Naive thymus-derived CD8-positive, alpha-beta T cell (primary cell): ENCODE results near the gene DMTF1. TPM values are rescaled to one million over a fixed set of nuclear protein-coding genes. Genes with fewer than 3 reads are reported as not detected.
"Not testable (repeated sequence)": the region's sequence is repeated elsewhere in the genome, so short reads cannot be mapped to it uniquely, and the experiment has no call there.

ENCODE experiments used
- ATAC-seq, 2 donors: fragments of 150-1000 bp; cut with Tn5 transposase in 1 of 2; sonication (Bioruptor Pico), chemical (Tn5 transposase) in 1 of 2; 1 replicate in 1 of 2; 2 replicates in 1 of 2; pipeline ENCODE4 v1.10.0; 2021; ENCODE audit warnings: mild to moderate bottlenecking in 2 of 2, moderate library complexity in 2 of 2
- POLR2A ChIA-PET: fragments of 350-600 bp; sonication (Branson Sonifier 250); formaldehyde crosslinking; loops from one replicate; lab custom pipeline; 2021; ENCODE audit warnings: antibody characterized with exemption; lab: Charles Lee
- DNase-seq, 10 donors: peaks; one replicate each; pipeline versions ENCODE4 v3.0.0 to v3.0.0-alpha.2; 2020 to 2022
- H3K27ac Mint-ChIP-seq, 10 donors: one replicate each; pipeline ENCODE4 v1.8.0; 2020 to 2022; ENCODE audit warnings: mild to moderate bottlenecking in 10 of 10, mixed read lengths in 10 of 10, moderate library complexity in 4 of 10, inconsistent platforms in 1 of 10
- H3K27me3 Mint-ChIP-seq, 5 donors: one replicate each; pipeline ENCODE4 v1.8.0; 2021 to 2022; ENCODE audit warnings: mixed read lengths in 5 of 5
- H3K36me3 Mint-ChIP-seq, 3 donors: one replicate each; pipeline ENCODE4 v1.8.0; 2020 to 2022; ENCODE audit warnings: mixed read lengths in 3 of 3, mild to moderate bottlenecking in 2 of 3, inconsistent platforms in 1 of 3
- H3K4me1 Mint-ChIP-seq, 4 donors: one replicate each; pipeline ENCODE4 v1.8.0; 2021 to 2022; ENCODE audit warnings: mixed read lengths in 4 of 4
- H3K4me3 Mint-ChIP-seq, 10 donors: one replicate each; pipeline ENCODE4 v1.8.0; 2020 to 2022; ENCODE audit warnings: mild to moderate bottlenecking in 10 of 10, mixed read lengths in 10 of 10, moderate library complexity in 6 of 10, inconsistent platforms in 1 of 10
- H3K9me3 Mint-ChIP-seq, 9 donors: one replicate each; pipeline ENCODE4 v1.8.0; 2020 to 2022; ENCODE audit warnings: mixed read lengths in 9 of 9, mild to moderate bottlenecking in 3 of 9, inconsistent platforms in 1 of 9, moderate library complexity in 1 of 9
- polyA plus RNA-seq, 3 donors: library from polyadenylated mRNA; unstranded; fragments of 300-500 nt; fragmentation: Illumina TruSeq; gene quantifications; one replicate each; pipeline ENCODE4 v1.2.3, GENCODE V29; 2021
- total RNA-seq, 8 experiments: library from RNA in 2 of 8; stranded (reverse) in 2 of 8; gene quantifications; one replicate each; pipeline ENCODE4 v1.2.3 and lab custom pipeline; 2021 to 2026

The DMTF1 gene
- total and polyA plus RNA-seq, 5 experiments from 2014 or later = 22.2 to 181 (median 33.5) TPM

- POLR2A ChIA-PET = interaction anchor here (0.8 to 2.5 kb wide), 4 partner anchors 9 to 34 kb away, joined by 3 to 13 read pairs (median 8); partner anchors contain the start of gene TMEM243
- Mint-ChIP-seq H3K4me3 (peak overlapping the region in 4 of 10 donors; percentile 33 to 50 (median 45)), H3K27ac (peak overlapping the region in 7 of 10 donors; percentile 47 to 82 (median 61)), H3K4me1 (peaks cover 33 to 86% (median 67%) of the 10 kb centered on the region in 4 donors), H3K9me3 (peaks cover 0 to 34% (median 17%) of the 10 kb centered on the region in 9 donors), H3K27me3 (no peaks in the 10 kb centered on the region), H3K36me3 (peaks cover 22 to 60% (median 57%) of the 10 kb centered on the region in 3 donors)
- ATAC-seq (no peak), DNase-seq (no peak)
Measured at GRCh38 chr7:87202705-87203104, 50.5 kb downstream of the DMTF1 start.

GRCh38 chr7:87203929-87204328 is 51.7 kb downstream of the DMTF1 start:
- peaks cover 40 to 88% (median 76%) of the 10 kb centered on the region in 4 donors for H3K4me1 Mint-ChIP-seq
- peaks cover 22 to 58% (median 55%) of the 10 kb centered on the region in 3 donors for H3K36me3 Mint-ChIP-seq
- H3K4me3 Mint-ChIP-seq = peak overlapping the region in 3 of 10 donors; percentile 9 to 70 (median 30)
- peaks cover 0 to 37% (median 17%) of the 10 kb centered on the region in 9 donors for H3K9me3 Mint-ChIP-seq
- POLR2A ChIA-PET = interaction anchor here (1.4 to 2.5 kb wide), 4 partner anchors 8 to 16 kb away, joined by 4 to 13 read pairs (median 6); partner anchors contain the start of gene TMEM243
- H3K27ac Mint-ChIP-seq = peak overlapping the region in 8 of 10 donors; percentile 3 to 61 (median 37)
- not testable (repeated sequence) for DNase-seq, ATAC-seq, H3K27me3 Mint-ChIP-seq

- POLR2A ChIA-PET = interaction anchor here (1.6 to 2.5 kb wide), 2 partner anchors 7 to 10 kb away, joined by 4 to 13 read pairs; no protein-coding TSS in a partner anchor
- peaks cover 0 to 37% (median 17%) of the 10 kb centered on the region in 9 donors for H3K9me3 Mint-ChIP-seq
- H3K27ac Mint-ChIP-seq = peak overlapping the region in 5 of 10 donors; percentile 18 to 81 (median 69)
- no peaks in the 10 kb centered on the region for H3K27me3 Mint-ChIP-seq
- H3K36me3 Mint-ChIP-seq = peaks cover 22 to 55% (median 49%) of the 10 kb centered on the region in 3 donors
- DNase-seq = no peak
- peak overlapping the region in 2 of 10 donors; percentile 25 to 30 for H3K4me3 Mint-ChIP-seq
- peaks cover 39 to 86% (median 75%) of the 10 kb centered on the region in 4 donors for H3K4me1 Mint-ChIP-seq
- ATAC-seq = no peak
Measured at GRCh38 chr7:87204933-87205332, 52.7 kb downstream of the DMTF1 start.

- H3K36me3 Mint-ChIP-seq = peaks cover 22 to 58% (median 48%) of the 10 kb centered on the region in 3 donors
- H3K27me3 Mint-ChIP-seq, DNase-seq, POLR2A ChIA-PET, ATAC-seq: not testable (repeated sequence)
- H3K4me1 Mint-ChIP-seq = peaks cover 42 to 86% (median 75%) of the 10 kb centered on the region in 4 donors
- H3K27ac Mint-ChIP-seq = peak overlapping the region in 8 of 10 donors; percentile 8 to 81 (median 50)
- H3K4me3 Mint-ChIP-seq = peak overlapping the region in 3 of 10 donors; percentile 11 to 33 (median 25)
- peaks cover 0 to 37% (median 17%) of the 10 kb centered on the region in 9 donors for H3K9me3 Mint-ChIP-seq
Measured at GRCh38 chr7:87205701-87206100, 53.4 kb downstream of the DMTF1 start.

GRCh38 chr7:87206361-87206760 is 54.1 kb downstream of the DMTF1 start:
- peak overlapping the region in 7 of 10 donors; percentile 4 to 82 (median 45) for H3K27ac Mint-ChIP-seq
- POLR2A ChIA-PET = interaction anchor here (1.0 kb wide), 1 partner anchor 13 kb away, joined by 3 read pairs; the partner anchor contains the start of gene TMEM243
- peaks cover 22 to 57% (median 47%) of the 10 kb centered on the region in 3 donors for H3K36me3 Mint-ChIP-seq
- no peak for ATAC-seq
- H3K4me3 Mint-ChIP-seq = peak overlapping the region in 3 of 10 donors; percentile 7 to 33 (median 15)
- peaks cover 40 to 86% (median 75%) of the 10 kb centered on the region in 4 donors for H3K4me1 Mint-ChIP-seq
- no peak for DNase-seq
- H3K9me3 Mint-ChIP-seq = peaks cover 0 to 37% (median 17%) of the 10 kb centered on the region in 9 donors
- H3K27me3 Mint-ChIP-seq = no peaks in the 10 kb centered on the region

GRCh38 chr7:87209295-87209924 is 57.2 kb downstream of the DMTF1 start:
- H3K27me3 Mint-ChIP-seq = no peaks in the 10 kb centered on the region
- H3K9me3 Mint-ChIP-seq = peaks cover 0 to 29% (median 12%) of the 10 kb centered on the region in 9 donors
- peaks cover 14 to 38% (median 32%) of the 10 kb centered on the region in 3 donors for H3K36me3 Mint-ChIP-seq
- POLR2A ChIA-PET = interaction anchor here (1.8 kb wide), 1 partner anchor 10 kb away, joined by 10 read pairs; the partner anchor contains the start of gene TMEM243
- peak overlapping the region; percentile 74 to 97 (median 89) for H3K27ac Mint-ChIP-seq
- H3K4me1 Mint-ChIP-seq = peaks cover 47 to 86% (median 79%) of the 10 kb centered on the region in 4 donors
- peak overlapping the region; percentile 23 to 95 (median 58) for H3K4me3 Mint-ChIP-seq
- DNase-seq (no peak), ATAC-seq (no peak)

GRCh38 chr7:87210506-87210905 is 58.3 kb downstream of the DMTF1 start:
- peaks cover 10 to 38% (median 23%) of the 10 kb centered on the region in 3 donors for H3K36me3 Mint-ChIP-seq
- no peak for DNase-seq

GRCh38 chr7:87212498-87212897 is 60.2 kb downstream of the DMTF1 start:
- DNase-seq = peak in 1 of 10 donors; percentile 26

More at GRCh38 chr7:87210506-87210905, 58.3 kb downstream of the DMTF1 start:
- POLR2A ChIA-PET = interaction anchor here (0.8 to 4.8 kb wide), 6 partner anchors 7 to 57 kb away, joined by 3 to 46 read pairs (median 16); partner anchors contain the start of genes DMTF1 and TMEM243
- no peak for ATAC-seq
- Mint-ChIP-seq H3K4me1 (peaks cover 46 to 92% (median 83%) of the 10 kb centered on the region in 4 donors), H3K4me3 (peak overlapping the region in 9 of 10 donors; percentile 9 to 95 (median 81)), H3K27me3 (no peaks in the 10 kb centered on the region), H3K27ac (peak overlapping the region; percentile 66 to 97 (median 84)), H3K9me3 (peaks cover 0 to 20% (median 9%) of the 10 kb centered on the region in 9 donors)

GRCh38 chr7:87213252-87213651 is 61.0 kb downstream of the DMTF1 start:
- Mint-ChIP-seq H3K4me1 (peaks cover 49 to 97% (median 88%) of the 10 kb centered on the region in 4 donors), H3K36me3 (peaks cover 0 to 22% (median 0%) of the 10 kb centered on the region in 3 donors), H3K27me3 (no peaks in the 10 kb centered on the region), H3K27ac (peak overlapping the region; percentile 88 to 100 (median 96)), H3K9me3 (peaks cover 0 to 5% (median 0%) of the 10 kb centered on the region in 9 donors), H3K4me3 (peak overlapping the region; percentile 75 to 95 (median 88))
- POLR2A ChIA-PET = interaction anchor here (1.0 to 4.8 kb wide), 5 partner anchors 7 to 60 kb away, joined by 3 to 46 read pairs (median 20); partner anchors contain the start of genes DMTF1 and TMEM243
- DNase-seq = no peak
- ATAC-seq = no peak

More at GRCh38 chr7:87212498-87212897, 60.2 kb downstream of the DMTF1 start:
- H3K27ac Mint-ChIP-seq = peak overlapping the region; percentile 88 to 100 (median 96)
- peaks cover 0 to 29% (median 6%) of the 10 kb centered on the region in 3 donors for H3K36me3 Mint-ChIP-seq
- no peak for ATAC-seq
- H3K9me3 Mint-ChIP-seq = peaks cover 0 to 11% (median 0%) of the 10 kb centered on the region in 9 donors
- no peaks in the 10 kb centered on the region for H3K27me3 Mint-ChIP-seq
- H3K4me3 Mint-ChIP-seq = peak overlapping the region; percentile 75 to 95 (median 88)
- POLR2A ChIA-PET = interaction anchor here (0.9 to 4.8 kb wide), 10 partner anchors 8 to 64 kb away, joined by 3 to 46 read pairs (median 4); partner anchors contain the start of genes DMTF1 and TMEM243
- peaks cover 51 to 97% (median 88%) of the 10 kb centered on the region in 4 donors for H3K4me1 Mint-ChIP-seq

- POLR2A ChIA-PET = interaction anchor here (1.2 to 4.8 kb wide), 6 partner anchors 7 to 61 kb away, joined by 3 to 46 read pairs (median 13); partner anchors contain the start of genes DMTF1 and TMEM243
- peaks cover 0 to 17% (median 0%) of the 10 kb centered on the region in 3 donors for H3K36me3 Mint-ChIP-seq
Measured at GRCh38 chr7:87213811-87214210, 61.6 kb downstream of the DMTF1 start.

GRCh38 chr7:87215046-87215445 is 62.8 kb downstream of the DMTF1 start:
- DNase-seq = no peak
- POLR2A ChIA-PET = interaction anchor here (1.3 to 7.5 kb wide), 3 partner anchors 11 to 62 kb away, joined by 4 to 136 read pairs (median 6); partner anchors contain the start of gene DMTF1
- no peaks in the 10 kb centered on the region for H3K27me3 Mint-ChIP-seq
- H3K27ac Mint-ChIP-seq = peak overlapping the region; percentile 83 to 100 (median 96)
- H3K9me3 Mint-ChIP-seq = no peaks in the 10 kb centered on the region
- peaks cover 46 to 88% (median 79%) of the 10 kb centered on the region in 4 donors for H3K4me1 Mint-ChIP-seq
- ATAC-seq = no peak
- H3K36me3 Mint-ChIP-seq = peaks cover 0 to 10% (median 0%) of the 10 kb centered on the region in 3 donors
- peak overlapping the region in 6 of 10 donors; percentile 18 to 99 (median 88) for H3K4me3 Mint-ChIP-seq

More at GRCh38 chr7:87213811-87214210, 61.6 kb downstream of the DMTF1 start:
- H3K9me3 Mint-ChIP-seq = no peaks in the 10 kb centered on the region
- peaks cover 48 to 97% (median 86%) of the 10 kb centered on the region in 4 donors for H3K4me1 Mint-ChIP-seq
- no peaks in the 10 kb centered on the region for H3K27me3 Mint-ChIP-seq
- peak overlapping the region; percentile 75 to 95 (median 88) for H3K4me3 Mint-ChIP-seq
- DNase-seq = no peak
- ATAC-seq = no peak
- peak overlapping the region; percentile 88 to 100 (median 95) for H3K27ac Mint-ChIP-seq
